Trophoblast cell (in vitro differentiated cells and primary cell): ENCODE measurements around the gene MRPL9.
"Not testable (repeated sequence)": the region's sequence is repeated elsewhere in the genome, so short reads cannot be mapped to it uniquely, and the experiment has no call there.

ENCODE experiments used
- DNase-seq, 2 donors: peaks; one replicate each; pipeline ENCODE4 v3.0.0-alpha.2; 2016
- H2AFZ ChIP-seq: 2 replicates; pipeline ENCODE4 v1.6.1; 2013; ENCODE audit warnings: low read length, moderate library complexity, mild to moderate bottlenecking; ENCODE audit not compliant: insufficient read depth, poor library complexity
- H2AK5ac ChIP-seq: 2 replicates; pipeline ENCODE4 v1.6.1; 2013; ENCODE audit warnings: mild to moderate bottlenecking, low read length
- H2BK120ac ChIP-seq: 2 replicates; pipeline ENCODE4 v1.6.1; 2013; ENCODE audit warnings: low read length, mild to moderate bottlenecking, moderate library complexity; ENCODE audit not compliant: insufficient read depth, poor library complexity
- H2BK12ac ChIP-seq: 2 replicates; pipeline ENCODE4 v1.6.1; 2013; ENCODE audit warnings: mild to moderate bottlenecking, low read length, moderate library complexity
- H2BK5ac ChIP-seq: 2 replicates; pipeline ENCODE4 v1.6.1; 2013; ENCODE audit warnings: low read length, low read depth, moderate library complexity, mild to moderate bottlenecking; ENCODE audit not compliant: poor library complexity
- H3K14ac ChIP-seq: 2 replicates; pipeline ENCODE4 v1.6.1; 2013; ENCODE audit warnings: mild to moderate bottlenecking, low read length
- H3K18ac ChIP-seq: 2 replicates; pipeline ENCODE4 v1.6.1; 2013; ENCODE audit warnings: mild to moderate bottlenecking, low read length
- H3K23ac ChIP-seq: 2 replicates; pipeline ENCODE4 v1.6.1; 2013; ENCODE audit warnings: low read length
- H3K27ac ChIP-seq: 2 replicates; pipeline ENCODE4 v1.5.1; 2013; ENCODE audit warnings: low read depth, mild to moderate bottlenecking, inconsistent platforms, low read length, moderate library complexity
- H3K27me3 ChIP-seq: 2 replicates; pipeline ENCODE4 v1.6.1; 2013; ENCODE audit warnings: inconsistent platforms, mild to moderate bottlenecking, low read length, moderate library complexity; ENCODE audit not compliant: insufficient read depth
- H3K36me3 ChIP-seq, 2 experiments: 1 replicate in 1 of 2; 2 replicates in 1 of 2; pipeline ENCODE4 v1.6.1; 2013; ENCODE audit warnings: low read length in 2 of 2, mild to moderate bottlenecking in 2 of 2, moderate library complexity in 1 of 2; ENCODE audit not compliant: insufficient read depth in 2 of 2, control insufficient read depth in 1 of 2
- H3K4ac ChIP-seq: 2 replicates; pipeline ENCODE4 v1.6.1; 2013; ENCODE audit warnings: low read depth, mild to moderate bottlenecking, low read length, moderate library complexity
- H3K4me1 ChIP-seq, 2 experiments: 1 replicate in 1 of 2; 2 replicates in 1 of 2; pipeline ENCODE4 v1.6.1; 2013; ENCODE audit warnings: low read length in 2 of 2, mild to moderate bottlenecking in 2 of 2, moderate library complexity in 1 of 2; ENCODE audit not compliant: insufficient read depth in 2 of 2, control insufficient read depth in 1 of 2
- H3K4me2 ChIP-seq: 2 replicates; pipeline ENCODE4 v1.6.1; 2013; ENCODE audit warnings: inconsistent platforms, mild to moderate bottlenecking, low read length, moderate library complexity
- H3K4me3 ChIP-seq: 2 replicates; pipeline ENCODE4 v1.5.1; 2013; ENCODE audit warnings: mild to moderate bottlenecking, low read depth, low read length, inconsistent platforms
- H3K79me1 ChIP-seq: one replicate; pipeline ENCODE4 v1.6.1; 2013; ENCODE audit warnings: low read length
- H3K79me2 ChIP-seq: 2 replicates; pipeline ENCODE4 v1.6.1; 2013; ENCODE audit warnings: low read length, mild to moderate bottlenecking; ENCODE audit not compliant: control insufficient read depth, insufficient read depth, poor library complexity
- H3K9ac ChIP-seq: 2 replicates; pipeline ENCODE4 v1.6.1; 2013; ENCODE audit warnings: mild to moderate bottlenecking, low read length
- H3K9me3 ChIP-seq: 2 replicates; pipeline ENCODE4 v1.6.1; 2013; ENCODE audit warnings: low read depth, mild to moderate bottlenecking, control low read depth, inconsistent platforms, low read length; ENCODE audit not compliant: insufficient read depth
- H4K12ac ChIP-seq: 2 replicates; pipeline ENCODE4 v1.6.1; 2013; ENCODE audit warnings: low read depth, mild to moderate bottlenecking, low read length, moderate library complexity
- H4K8ac ChIP-seq: 2 replicates; pipeline ENCODE4 v1.6.1; 2013; ENCODE audit warnings: low read depth, mild to moderate bottlenecking, low read length, moderate library complexity
- H4K91ac ChIP-seq: one replicate; pipeline ENCODE4 v1.6.1; 2013; ENCODE audit warnings: low read depth, mild to moderate bottlenecking, low read length, moderate library complexity
- WGBS: extraction: QIAGEN DNeasy Blood & Tissue Kit; methylation state at CpG from one replicate; pipeline ENCODE4 v1.1.7; 2013; ENCODE audit warnings: missing lambda C conversion rate; ENCODE audit not compliant: insufficient read length, insufficient coverage; ENCODE audit errors: extremely low coverage; 5-methylcytosine and 5-hydroxymethylcytosine counted together

MRPL9 gene

GRCh38 chr1:151773702-151774101 lies 10.4 kb upstream of the MRPL9 start:
- no peak overlapping the region for H2AK5ac ChIP-seq
- H3K4me2 ChIP-seq, result no peak overlapping the region
- H3K36me3 ChIP-seq, result peaks cover 2 to 6% of the 10 kb centered on the region in 2 experiments
- H4K8ac ChIP-seq, result no peak overlapping the region
- no peak overlapping the region for H3K18ac ChIP-seq
- no peak overlapping the region for H2AFZ ChIP-seq
- no peak overlapping the region for H4K91ac ChIP-seq
- H2BK5ac ChIP-seq, result no peak overlapping the region
- H3K79me2 ChIP-seq, result no peaks in the 10 kb centered on the region
- no peak overlapping the region for H3K9ac ChIP-seq
- no peak overlapping the region for H3K4me3 ChIP-seq
- H3K23ac ChIP-seq, result no peak overlapping the region
- peaks cover 0 to 3% of the 10 kb centered on the region in 2 experiments for H3K4me1 ChIP-seq
- no peak overlapping the region for H3K14ac ChIP-seq
- no peak overlapping the region for H2BK12ac ChIP-seq
- H3K27me3 ChIP-seq, result no peaks in the 10 kb centered on the region
- H3K4ac ChIP-seq, result no peak overlapping the region
- no peaks in the 10 kb centered on the region for H3K79me1 ChIP-seq
- H4K12ac ChIP-seq, result no peak overlapping the region
- H2BK120ac ChIP-seq, result no peak overlapping the region
- WGBS, result no CpG with 5 or more reads among the region's 5 CpGs
- no peak overlapping the region for H3K27ac ChIP-seq
- peaks cover 2% of the 10 kb centered on the region for H3K9me3 ChIP-seq
- peak in 1 of 2 donors; percentile 21 for DNase-seq

DNA sequence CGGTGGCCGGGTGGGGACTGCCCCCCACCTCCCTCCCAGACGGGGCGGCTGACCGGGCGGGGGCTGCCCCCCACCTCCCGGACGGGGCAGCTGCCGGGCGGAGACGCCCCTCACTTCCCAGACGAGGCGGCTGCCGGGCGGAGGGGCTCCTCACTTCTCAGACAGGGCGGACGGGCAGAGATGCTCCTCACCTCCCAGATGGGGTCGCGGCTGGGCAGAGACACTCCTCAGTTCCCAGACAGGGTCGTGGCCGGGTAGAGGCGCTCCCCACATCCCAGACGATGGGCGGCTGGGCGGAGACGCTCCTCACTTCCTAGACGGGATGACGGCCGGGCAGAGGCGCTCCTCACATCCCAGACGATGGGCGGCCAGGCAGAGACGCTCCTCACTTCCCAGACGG lies 6.0 kb upstream of the MRPL9 start:
- no CpG with 5 or more reads among the region's 34 CpGs for WGBS

DNA sequence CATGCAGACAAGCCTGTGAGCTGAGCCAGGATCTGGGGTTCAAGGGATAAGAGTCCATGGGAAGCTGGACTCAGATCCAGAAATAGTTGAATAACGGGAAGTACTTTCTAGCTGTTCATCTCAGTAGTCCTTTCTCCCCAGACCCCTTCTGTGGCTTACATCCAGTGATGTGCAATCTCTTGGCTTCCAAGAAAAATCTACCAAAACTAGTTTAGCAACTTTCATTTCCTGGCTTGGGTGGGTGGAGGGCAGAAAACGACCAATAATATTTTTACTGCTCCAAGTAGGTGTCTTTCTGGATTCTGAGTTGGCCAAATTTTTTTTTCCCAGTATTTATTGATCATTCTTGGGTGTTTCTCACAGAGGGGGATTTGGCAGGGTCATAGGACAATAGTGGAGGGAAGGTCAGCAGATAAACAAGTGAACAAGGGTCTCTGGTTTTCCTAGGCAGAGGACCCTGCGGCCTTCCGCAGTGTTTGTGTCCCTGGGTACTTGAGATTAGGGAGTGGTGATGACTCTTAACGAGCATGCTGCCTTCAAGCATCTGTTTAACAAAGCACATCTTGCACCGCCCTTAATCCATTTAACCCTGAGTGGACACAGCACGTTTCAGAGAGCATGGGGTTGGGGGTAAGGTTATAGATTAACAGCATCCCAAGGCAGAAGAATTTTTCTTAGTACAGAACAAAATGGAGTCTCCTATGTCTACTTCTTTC lies 5.2 kb upstream of the MRPL9 start:
- not testable (repeated sequence) for H3K4me1 ChIP-seq, H2BK12ac ChIP-seq, H2AFZ ChIP-seq, H3K4me3 ChIP-seq, H4K8ac ChIP-seq, H3K27me3 ChIP-seq, H3K9me3 ChIP-seq, H4K12ac ChIP-seq, H3K4ac ChIP-seq, H3K36me3 ChIP-seq, H2AK5ac ChIP-seq, H4K91ac ChIP-seq, H3K14ac ChIP-seq, H3K18ac ChIP-seq, H3K79me2 ChIP-seq, H3K79me1 ChIP-seq, H3K23ac ChIP-seq
- Histone ChIP-seq H2BK120ac (peak overlapping the region; percentile 5), H3K9ac (peak overlapping the region; percentile 71), H3K4me2 (peak overlapping the region; percentile 60), H2BK5ac (peak overlapping the region; percentile 1), H3K27ac (peak overlapping the region; percentile 2)
- DNase-seq, result peak in 1 of 2 donors; percentile 82
- WGBS, result no CpG with 5 or more reads among the region's 7 CpGs

More for the DNA sequence above, 6.0 kb upstream of the MRPL9 start:
- not testable (repeated sequence) for H3K36me3 ChIP-seq, H4K91ac ChIP-seq, H3K4ac ChIP-seq, DNase-seq, H3K18ac ChIP-seq, H3K14ac ChIP-seq, H3K9ac ChIP-seq, H3K4me1 ChIP-seq, H3K4me3 ChIP-seq, H3K27ac ChIP-seq, H3K79me1 ChIP-seq, H2BK5ac ChIP-seq, H3K4me2 ChIP-seq, H2AFZ ChIP-seq, H2BK120ac ChIP-seq, H3K23ac ChIP-seq, H2AK5ac ChIP-seq, H3K79me2 ChIP-seq, H3K27me3 ChIP-seq, H3K9me3 ChIP-seq, H4K8ac ChIP-seq, H2BK12ac ChIP-seq, H4K12ac ChIP-seq

DNA sequence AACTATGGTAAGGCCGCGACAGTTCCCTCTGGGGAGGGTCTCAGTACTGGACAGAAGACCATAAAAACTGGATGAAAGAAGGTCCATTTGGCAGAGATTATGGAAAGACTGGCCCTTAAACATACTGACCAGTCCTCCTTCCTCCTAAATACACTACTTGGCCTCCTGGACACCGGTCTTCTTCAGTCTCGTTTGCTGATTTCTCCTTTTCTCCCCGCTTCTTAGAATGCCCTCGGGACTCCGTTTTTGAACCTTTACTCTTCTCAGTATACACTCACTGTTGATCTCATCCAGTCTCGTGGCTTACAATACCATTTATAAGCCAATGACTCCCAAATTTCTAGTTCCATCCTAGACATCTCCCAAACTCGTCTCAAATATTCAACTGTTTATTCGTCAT lies 694 bp upstream of the MRPL9 start:
- Histone ChIP-seq H3K9me3 (no peaks in the 10 kb centered on the region), H4K12ac (no peak overlapping the region), H4K8ac (peak overlapping the region; percentile 44), H2BK12ac (no peak overlapping the region), H3K4me3 (no peak overlapping the region), H2AFZ (peak overlapping the region; percentile 11), H4K91ac (no peak overlapping the region), H3K14ac (no peak overlapping the region), H3K27me3 (no peaks in the 10 kb centered on the region), H3K36me3 (peaks cover 12 to 21% of the 10 kb centered on the region in 2 experiments), H2BK5ac (no peak overlapping the region), H3K4me1 (peaks cover 6 to 8% of the 10 kb centered on the region in 2 experiments), H3K4me2 (peak overlapping the region; percentile 73), H3K4ac (no peak overlapping the region), H2BK120ac (no peak overlapping the region), H3K18ac (no peak overlapping the region), H3K79me1 (peaks cover 7% of the 10 kb centered on the region), H3K27ac (no peak overlapping the region), H3K79me2 (no peaks in the 10 kb centered on the region), H3K9ac (no peak overlapping the region), H3K23ac (no peak overlapping the region), H2AK5ac (no peak overlapping the region)
- no peak for DNase-seq
- 100% methylated on average over 2 of the region's 10 CpGs for WGBS
